Adrenal gland (tissue), 12 donors: ENCODE data around the gene C1orf146. TPM values are rescaled to one million over a fixed set of nuclear protein-coding genes. Genes with fewer than 3 reads are reported as not detected.

Source experiments
- DNase-seq, 7 donors: peaks; one replicate each; pipeline ENCODE4 v3.0.0-alpha.2; 2019 to 2020
- H3K27ac ChIP-seq, 5 donors: fragments of 200-600 bp; sonication (generic) in 4 of 5; 1 replicate in 3 of 5; 2 replicates in 2 of 5; pipeline versions ENCODE4 v1.5.1 to v1.8.0; 2016 to 2020; ENCODE audit warnings: mild to moderate bottlenecking in 1 of 5
- H3K27me3 ChIP-seq: fragments of 200-600 bp; 2 replicates; pipeline ENCODE4 v1.8.0; 2021
- H3K36me3 ChIP-seq, 2 donors: fragments of 200-600 bp; replicated peaks in 1 of 2; 1 replicate in 1 of 2; 2 replicates in 1 of 2; pipeline versions ENCODE4 v1.5.1 to v1.8.0; 2018 to 2022
- H3K4me1 ChIP-seq, 2 donors: fragments of 200-600 bp; replicated peaks in 1 of 2; 1 replicate in 1 of 2; 2 replicates in 1 of 2; pipeline versions ENCODE4 v1.5.1 to v1.8.0; 2018 to 2021
- H3K4me3 ChIP-seq, 4 donors: fragments of 200-600 bp; sonication (generic) in 3 of 4; one replicate each; pipeline ENCODE4 v1.5.1; 2016 to 2018
- H3K9me3 ChIP-seq, 3 donors: fragments of 200-600 bp; sonication (generic) in 1 of 3; replicated peaks in 1 of 3; 1 replicate in 2 of 3; 2 replicates in 1 of 3; pipeline versions ENCODE4 v1.5.1 to v1.8.0; 2016 to 2021
- CTCF ChIP-seq, 6 experiments: fragments of 450-650 bp in 4 of 6; fragments of 200-600 bp in 2 of 6; sonication (generic) in 1 of 6; IDR thresholded peaks; 1 replicate in 5 of 6; 2 replicates in 1 of 6; pipeline versions ENCODE4 v1.5.1 to v1.8.0; 2016 to 2021; ENCODE audit warnings: antibody characterized with exemption in 6 of 6, mild to moderate bottlenecking in 2 of 6, moderate library complexity in 1 of 6
- POLR2A ChIP-seq, 2 donors: fragments of 450-650 bp; IDR thresholded peaks; one replicate each; pipeline ENCODE4 v1.6.1; 2017; ENCODE audit warnings: antibody characterized with exemption in 2 of 2, mild to moderate bottlenecking in 2 of 2, moderate library complexity in 1 of 2
- WGBS, 4 donors: extraction: QIAGEN DNeasy Blood & Tissue Kit in 2 of 4; methylation state at CpG; one replicate each; pipeline versions ENCODE4 v1.1.5 to v1.1.7; 2013 to 2017; 5-methylcytosine and 5-hydroxymethylcytosine counted together
- intact Hi-C, 2 donors: fragments of 100-400 bp; cut with DNase I; formaldehyde crosslinking; loops; one replicate each; pipeline versions ENCODE4 v1.14.1 to v1.15.0; 2022 to 2023
- polyA plus RNA-seq, 3 donors: library from polyadenylated mRNA; stranded (reverse); fragments of 200-250 nt in 2 of 3; fragments of 350-450 nt in 1 of 3; fragmentation: Illumina TruSeq in 1 of 3; extraction: RNeasy Lipid Tissue Mini Kit (QIAGEN cat#74804) in 1 of 3; gene quantifications; one replicate each; pipeline ENCODE4 v1.2.3, GENCODE V29; 2013 to 2014
- total RNA-seq, 9 donors: library from RNA; depleted of rRNA in 4 of 9; stranded (reverse); fragments of >200 nt in 4 of 9; fragments of 120-200 nt in 1 of 9; fragmentation: NEBNext Ultra II Directional in 1 of 9; extraction: Animal tissue kit (Norgen Biotek cat#: 25700) in 1 of 9; gene quantifications; one replicate each; pipeline versions ENCODE4 v1.1.0 to v1.2.4, GENCODE V29; 2013 to 2023
- donor health status: healthy with polysubstance abuse.
- donor health status: Bipolar disorder and iron deficiency.
- donor health status: DM: yes; HTN: yes; CAD: no.
- donor health status: DM: no; HTN: no; CAD: no.
- donor health status: DM: no; HTN: no; CAD: no.
- donor health status: DM: yes; HTN: yes; CAD: no.

C1orf146 gene
- total and polyA plus RNA-seq, 12 donors: not detected

- WGBS, 4 donors: 11 to 22% (median 16%) methylated on average over 3 of the region's 3 CpGs
- DNase-seq: peak in 1 of 7 donors; percentile 34
Observed at GRCh38 chr1:92291372-92291999, 73.8 kb downstream of the C1orf146 start.

More at GRCh38 chr1:92291372-92291999, 73.8 kb downstream of the C1orf146 start:
- H3K27ac ChIP-seq: no peak overlapping the region
- no peaks in the 10 kb centered on the region for H3K9me3 ChIP-seq
- no peak overlapping the region for H3K4me3 ChIP-seq
- no peak for TF ChIP-seq POLR2A (IDR thresholded peaks at IDR 0.05)
- peak; percentile 44 to 74 (median 67) for TF ChIP-seq CTCF (IDR thresholded peaks at IDR 0.05)
- no peaks in the 10 kb centered on the region for H3K27me3 ChIP-seq
- no peaks in the 10 kb centered on the region for H3K4me1 ChIP-seq
- H3K36me3 ChIP-seq: peaks cover 0 to 8% of the 10 kb centered on the region in 2 donors
- intact Hi-C loops: loop anchor here (5.0 to 10.0 kb wide), 3 partner anchors 294 to 777 kb away; no protein-coding TSS in a partner anchor

Other genes with a start within 250 kb of the C1orf146 start
- 1 to 10 TPM in 1 of 9 donors, under 1 TPM in 5, not detected in 3; 0.39 to 1.6 (median 0.51) TPM for gene EPHX4, start 187.9 kb upstream of the C1orf146 start, total RNA-seq
- gene EPHX4, start 187.9 kb upstream of the C1orf146 start, polyA plus RNA-seq: 1 to 10 TPM in 1 of 3 donors, under 1 TPM in 2; 0.17 to 1.2 (median 0.64) TPM
- not detected for gene SETSIP, start 142.5 kb upstream of the C1orf146 start, total RNA-seq
- gene SETSIP, start 142.5 kb upstream of the C1orf146 start, polyA plus RNA-seq: not detected
- gene BTBD8, start 137.6 kb upstream of the C1orf146 start, total RNA-seq: 10 to 100 TPM in 3 of 9 donors, 1 to 10 TPM in 6; 4.6 to 14.1 (median 9.7) TPM
- 1 to 10 TPM; 3.5 to 9.5 (median 5.6) TPM for gene BTBD8, start 137.6 kb upstream of the C1orf146 start, polyA plus RNA-seq
- gene GLMN, start 81.1 kb downstream of the C1orf146 start, total RNA-seq: 10 to 100 TPM in 1 of 9 donors, 1 to 10 TPM in 8; 1.1 to 15.1 (median 5.9) TPM
- 10 to 100 TPM in 2 of 3 donors, 1 to 10 TPM in 1; 7.6 to 73.1 (median 24.8) TPM for gene GLMN, start 81.1 kb downstream of the C1orf146 start, polyA plus RNA-seq
- 10 to 100 TPM in 7 of 9 donors, 1 to 10 TPM in 2; 2.3 to 29.0 (median 16.5) TPM for gene RPAP2, start 81.1 kb downstream of the C1orf146 start, total RNA-seq
- gene RPAP2, start 81.1 kb downstream of the C1orf146 start, polyA plus RNA-seq: 10 to 100 TPM in 2 of 3 donors, 1 to 10 TPM in 1; 8.3 to 24.6 (median 12.0) TPM